ENCODE data around the gene DOCK2. TPM values are rescaled to one million over a fixed set of nuclear protein-coding genes. Genes with fewer than 3 reads are reported as not detected.

The DOCK2 gene
- total RNA-seq, 3 donors from 2014 or later = 13.4 to 43.8 (median 19.8) TPM

DNA sequence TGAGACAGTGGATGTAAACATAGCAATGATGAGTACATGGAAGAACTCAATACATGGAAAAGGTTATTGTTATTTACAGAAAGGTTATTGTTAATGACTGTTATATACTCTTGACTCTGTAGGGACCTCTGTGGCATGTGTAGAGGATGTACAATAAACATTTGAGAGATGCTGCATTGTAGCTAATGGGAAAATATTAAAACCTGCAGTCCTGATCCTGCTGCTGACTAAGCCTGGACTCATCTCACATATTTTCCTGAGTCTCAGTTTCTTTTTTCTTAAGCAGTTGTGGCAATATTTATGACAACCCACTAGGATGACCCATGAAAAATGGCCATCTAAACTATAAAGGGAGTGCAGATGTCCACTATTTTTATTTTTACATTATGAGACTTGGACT, 75.4 kb downstream of the DOCK2 start:
- Histone ChIP-seq H3K27me3 (no peaks in the 10 kb centered on the region), H3K4me3 (no peak overlapping the region), H3K9me3 (no peaks in the 10 kb centered on the region), H3K27ac (no peak overlapping the region), H3K4me1 (no peaks in the 10 kb centered on the region), H3K36me3 (no peaks in the 10 kb centered on the region)
- intact Hi-C loops (cut with DNase I; ENCODE audit: low total_unique reads) = loop anchor here (5.0 kb wide), 1 partner anchor 1645 kb away; no protein-coding TSS in a partner anchor
- TF ChIP-seq POLR2A (IDR thresholded peaks at IDR 0.05) = no peak
- no peak for TF ChIP-seq CTCF (IDR thresholded peaks at IDR 0.05)
- no peak for TF ChIP-seq POLR2AphosphoS5 (IDR thresholded peaks at IDR 0.05)
- DNase-seq (ENCODE audit: low spot score in 2 of 2) = no peak

GRCh38 chr5:169716287-169716686, 79.2 kb downstream of the DOCK2 start:
- H3K36me3 ChIP-seq = no peaks in the 10 kb centered on the region
- DNase-seq (ENCODE audit: low spot score in 2 of 2) = no peak
- H3K27ac ChIP-seq = peak overlapping the region; percentile 43
- no peak overlapping the region for H3K4me3 ChIP-seq
- intact Hi-C loops (cut with DNase I; ENCODE audit: low total_unique reads) = no loop called here
- peak in 1 of 3 donors; percentile 28 for TF ChIP-seq POLR2AphosphoS5 (IDR thresholded peaks at IDR 0.05)
- TF ChIP-seq CTCF (IDR thresholded peaks at IDR 0.05) = no peak
- no peak for TF ChIP-seq POLR2A (IDR thresholded peaks at IDR 0.05)
- H3K27me3 ChIP-seq = no peaks in the 10 kb centered on the region
- H3K9me3 ChIP-seq = no peaks in the 10 kb centered on the region
- H3K4me1 ChIP-seq = no peaks in the 10 kb centered on the region

GRCh38 chr5:169717288-169717687, 80.2 kb downstream of the DOCK2 start:
- Histone ChIP-seq H3K4me3 (no peak overlapping the region), H3K27me3 (no peaks in the 10 kb centered on the region), H3K4me1 (no peaks in the 10 kb centered on the region), H3K9me3 (no peaks in the 10 kb centered on the region), H3K27ac (peak overlapping the region; percentile 61 to 65), H3K36me3 (no peaks in the 10 kb centered on the region)
- peak in 1 of 2 donors; percentile 92 for DNase-seq (ENCODE audit: low spot score in 2 of 2)
- intact Hi-C loops (cut with DNase I; ENCODE audit: low total_unique reads) = no loop called here
- no peak for TF ChIP-seq CTCF (IDR thresholded peaks at IDR 0.05)
- TF ChIP-seq POLR2AphosphoS5 (IDR thresholded peaks at IDR 0.05) = peak in 2 of 3 donors; percentile 35 to 79
- no peak for TF ChIP-seq POLR2A (IDR thresholded peaks at IDR 0.05)

DNA sequence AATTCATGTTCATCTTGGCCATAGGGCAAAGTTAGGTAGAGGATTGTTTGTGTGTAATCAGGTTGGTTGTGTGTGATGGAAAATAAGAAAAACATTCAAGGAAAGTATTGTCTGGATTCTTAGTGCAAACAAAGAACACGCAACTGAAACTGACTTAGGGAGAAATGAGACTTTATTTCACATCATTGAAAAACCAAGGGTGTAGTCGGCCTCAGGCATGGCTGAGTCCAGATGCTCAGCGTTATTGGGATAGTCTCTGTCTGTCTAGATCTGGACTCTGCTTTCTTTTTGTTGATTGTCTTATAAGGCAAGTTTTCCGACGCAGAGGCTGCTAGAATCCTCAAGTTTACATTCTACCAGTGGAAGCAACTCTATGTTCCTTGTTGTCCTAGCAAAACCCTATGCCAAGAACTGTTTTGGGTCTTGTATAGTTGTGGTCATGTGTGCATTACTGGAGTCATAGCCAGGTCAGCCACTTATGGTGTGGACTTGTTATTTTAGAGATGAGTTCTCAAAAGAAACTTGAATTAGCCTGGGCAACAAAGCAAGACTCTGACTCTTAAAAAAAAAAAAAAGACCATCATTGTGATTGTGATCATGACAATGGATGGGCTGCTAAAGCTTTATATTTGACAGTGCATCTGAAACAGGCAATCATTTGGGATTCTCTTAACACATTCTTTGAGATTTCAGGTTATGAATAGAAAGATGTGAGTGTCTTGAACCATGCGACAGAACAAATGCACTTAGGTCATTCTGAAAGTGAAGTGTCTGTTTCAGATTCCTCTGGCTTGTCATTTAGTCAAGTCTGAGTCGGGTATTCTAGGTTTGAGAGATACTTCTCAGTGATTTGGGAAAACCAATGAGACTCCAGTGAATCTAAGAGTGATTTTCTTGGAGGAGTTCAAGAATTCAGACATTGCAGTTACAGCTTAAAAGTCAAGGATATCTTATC, 82.6 kb downstream of the DOCK2 start:
- intact Hi-C loops (cut with DNase I; ENCODE audit: low total_unique reads) = no loop called here
- Histone ChIP-seq H3K36me3 (no peaks in the 10 kb centered on the region), H3K9me3 (no peaks in the 10 kb centered on the region), H3K4me1 (no peaks in the 10 kb centered on the region), H3K27ac (no peak overlapping the region), H3K4me3 (no peak overlapping the region), H3K27me3 (no peaks in the 10 kb centered on the region)
- TF ChIP-seq POLR2A (IDR thresholded peaks at IDR 0.05) (no peak), CTCF (IDR thresholded peaks at IDR 0.05) (no peak), POLR2AphosphoS5 (IDR thresholded peaks at IDR 0.05) (no peak)
- no peak for DNase-seq (ENCODE audit: low spot score in 2 of 2)

- no peak for DNase-seq (ENCODE audit: low spot score in 2 of 2)
- H3K27ac ChIP-seq = no peak overlapping the region
- H3K27me3 ChIP-seq = no peaks in the 10 kb centered on the region
- H3K4me3 ChIP-seq = no peak overlapping the region
- intact Hi-C loops (cut with DNase I; ENCODE audit: low total_unique reads) = no loop called here
- no peaks in the 10 kb centered on the region for H3K36me3 ChIP-seq
- no peaks in the 10 kb centered on the region for H3K9me3 ChIP-seq
- H3K4me1 ChIP-seq = no peaks in the 10 kb centered on the region
- no peak for TF ChIP-seq CTCF (IDR thresholded peaks at IDR 0.05)
- TF ChIP-seq POLR2AphosphoS5 (IDR thresholded peaks at IDR 0.05) = no peak
- no peak for TF ChIP-seq POLR2A (IDR thresholded peaks at IDR 0.05)
These were observed 84.7 kb downstream of the DOCK2 start for GRCh38 chr5:169721771-169722170.
